Endodermal cell (in vitro differentiated cells): ENCODE results near the gene NCAM1. TPM values are rescaled to one million over a fixed set of nuclear protein-coding genes. Genes with fewer than 3 reads are reported as not detected.

ENCODE experiments used
- DNase-seq: peaks from one replicate; pipeline ENCODE4 v3.0.0-alpha.2; 2017
- H3K27ac ChIP-seq: 2 replicates; pipeline ENCODE4 v1.5.1; 2013; ENCODE audit warnings: mild to moderate bottlenecking, low read depth, low read length, moderate library complexity
- H3K27me3 ChIP-seq: 2 replicates; pipeline ENCODE4 v1.6.1; 2013; ENCODE audit warnings: mild to moderate bottlenecking, low read length, moderate library complexity; ENCODE audit not compliant: insufficient read depth, control insufficient read depth, poor library complexity, severe bottlenecking
- H3K36me3 ChIP-seq: 2 replicates; pipeline ENCODE4 v1.7.0; 2013; ENCODE audit warnings: mild to moderate bottlenecking, low read length, moderate library complexity; ENCODE audit not compliant: control insufficient read depth, insufficient read depth
- H3K4me1 ChIP-seq: one replicate; pipeline ENCODE4 v1.7.0; 2013; ENCODE audit warnings: low read length; ENCODE audit not compliant: control insufficient read depth, insufficient read depth
- H3K4me3 ChIP-seq: 2 replicates; pipeline ENCODE4 v1.5.1; 2013; ENCODE audit warnings: mild to moderate bottlenecking, low read length, moderate library complexity
- H3K9ac ChIP-seq: 2 replicates; pipeline ENCODE4 v1.6.1; 2013; ENCODE audit warnings: mild to moderate bottlenecking, low read length, moderate library complexity; ENCODE audit not compliant: poor library complexity, severe bottlenecking; ENCODE audit errors: extremely low read depth
- H3K9me3 ChIP-seq: 2 replicates; pipeline ENCODE4 v1.6.1; 2013; ENCODE audit warnings: mild to moderate bottlenecking, low read length, moderate library complexity; ENCODE audit not compliant: control insufficient read depth
- H3K27ac Mint-ChIP-seq: 2 replicates; pipeline ENCODE4 v1.8.0; 2020; ENCODE audit warnings: mixed read lengths
- H3K27me3 Mint-ChIP-seq: 2 replicates; pipeline ENCODE4 v1.8.0; 2021; ENCODE audit warnings: mild to moderate bottlenecking, mixed read lengths; ENCODE audit not compliant: insufficient read depth
- H3K36me3 Mint-ChIP-seq: 2 replicates; pipeline ENCODE4 v1.8.0; 2020; ENCODE audit warnings: low read depth, mixed read lengths
- H3K4me1 Mint-ChIP-seq: 2 replicates; pipeline ENCODE4 v1.8.0; 2020; ENCODE audit warnings: mixed read lengths
- H3K4me3 Mint-ChIP-seq: 2 replicates; pipeline ENCODE4 v1.8.0; 2020; ENCODE audit warnings: mild to moderate bottlenecking, moderate library complexity, mixed read lengths
- H3K9me3 Mint-ChIP-seq: 2 replicates; pipeline ENCODE4 v1.8.0; 2020; ENCODE audit warnings: mild to moderate bottlenecking, mixed read lengths
- WGBS, 2 experiments: methylation state at CpG; one replicate each; pipeline versions ENCODE4 v1.1.5 to v1.1.7; 2013; ENCODE audit warnings: missing lambda C conversion rate in 2 of 2, mixed read lengths in 1 of 2; ENCODE audit not compliant: insufficient coverage in 1 of 2, insufficient read length in 1 of 2; 5-methylcytosine and 5-hydroxymethylcytosine counted together
- total RNA-seq, 2 donors: library from RNA; stranded (reverse); fragmentation: NEBNext Ultra II Directional in 1 of 2; extraction: Animal tissue kit (Norgen Biotek cat#: 25700) in 1 of 2; gene quantifications; 2 replicates in 1 of 2; 3 replicates in 1 of 2; pipeline ENCODE4 v1.2.1, GENCODE V29; 2021
- TF ChIP-seq, protein P1 (sequence below): fragments of 200-600 bp; sonication (generic); conservative IDR thresholded peaks from 2 replicates; pipeline ENCODE4 v1.5.0; 2021; ENCODE audit warnings: antibody characterized with exemption, mild to moderate bottlenecking

NCAM1 gene
- total RNA-seq, 2 donors from 2014 or later, result 1.6 to 2.9 TPM

DNA sequence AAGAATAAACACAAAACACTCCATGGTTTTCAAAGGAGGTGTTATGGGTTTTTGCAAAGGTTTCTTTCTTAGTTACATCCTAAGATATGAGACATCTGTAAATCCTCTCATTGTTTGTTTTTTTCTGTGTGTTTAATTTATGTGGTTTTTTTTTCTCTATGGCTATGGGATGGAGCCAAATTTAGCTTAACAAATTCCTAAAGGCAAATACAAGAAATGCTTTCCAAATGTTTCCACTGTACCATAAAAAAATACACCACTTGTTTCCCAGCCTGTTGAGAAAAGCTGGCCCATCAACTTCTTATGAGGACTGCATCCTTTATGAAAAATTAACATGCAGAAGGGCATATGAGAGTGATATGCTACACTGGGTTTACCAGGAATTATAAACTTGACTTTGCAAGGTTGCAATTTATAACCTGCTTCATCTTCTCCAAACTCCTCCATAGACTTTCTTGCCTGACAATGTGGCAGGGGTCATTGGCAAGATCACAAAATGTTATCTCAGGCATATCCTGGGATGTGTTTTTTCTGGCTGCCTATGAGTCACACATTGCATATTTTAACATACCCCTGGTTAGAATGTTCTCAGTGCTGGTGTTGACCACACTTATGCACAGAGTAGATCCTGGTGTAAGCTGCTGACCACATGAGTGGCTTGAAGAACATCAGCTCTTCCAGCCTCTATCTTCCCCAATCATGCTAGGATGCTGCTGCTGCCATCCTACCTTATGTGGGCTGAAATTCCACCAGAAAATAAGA is 215.6 kb downstream of the NCAM1 start:
- Histone ChIP-seq H3K4me1 (peaks cover 13% of the 10 kb centered on the region), H3K9ac (no peak overlapping the region), H3K27ac (no peak overlapping the region), H3K27me3 (no peaks in the 10 kb centered on the region), H3K4me3 (no peak overlapping the region), H3K36me3 (no peaks in the 10 kb centered on the region), H3K9me3 (no peaks in the 10 kb centered on the region)
- TF ChIP-seq, protein P1, sequence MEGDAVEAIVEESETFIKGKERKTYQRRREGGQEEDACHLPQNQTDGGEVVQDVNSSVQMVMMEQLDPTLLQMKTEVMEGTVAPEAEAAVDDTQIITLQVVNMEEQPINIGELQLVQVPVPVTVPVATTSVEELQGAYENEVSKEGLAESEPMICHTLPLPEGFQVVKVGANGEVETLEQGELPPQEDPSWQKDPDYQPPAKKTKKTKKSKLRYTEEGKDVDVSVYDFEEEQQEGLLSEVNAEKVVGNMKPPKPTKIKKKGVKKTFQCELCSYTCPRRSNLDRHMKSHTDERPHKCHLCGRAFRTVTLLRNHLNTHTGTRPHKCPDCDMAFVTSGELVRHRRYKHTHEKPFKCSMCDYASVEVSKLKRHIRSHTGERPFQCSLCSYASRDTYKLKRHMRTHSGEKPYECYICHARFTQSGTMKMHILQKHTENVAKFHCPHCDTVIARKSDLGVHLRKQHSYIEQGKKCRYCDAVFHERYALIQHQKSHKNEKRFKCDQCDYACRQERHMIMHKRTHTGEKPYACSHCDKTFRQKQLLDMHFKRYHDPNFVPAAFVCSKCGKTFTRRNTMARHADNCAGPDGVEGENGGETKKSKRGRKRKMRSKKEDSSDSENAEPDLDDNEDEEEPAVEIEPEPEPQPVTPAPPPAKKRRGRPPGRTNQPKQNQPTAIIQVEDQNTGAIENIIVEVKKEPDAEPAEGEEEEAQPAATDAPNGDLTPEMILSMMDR, result no peak
- peaks cover 24% of the 10 kb centered on the region for H3K4me1 Mint-ChIP-seq
- no peak for DNase-seq
- no peaks in the 10 kb centered on the region for H3K36me3 Mint-ChIP-seq
- H3K4me3 Mint-ChIP-seq, result no peak overlapping the region
- H3K27ac Mint-ChIP-seq, result no peak overlapping the region
- no peaks in the 10 kb centered on the region for H3K27me3 Mint-ChIP-seq
- no peaks in the 10 kb centered on the region for H3K9me3 Mint-ChIP-seq

DNA sequence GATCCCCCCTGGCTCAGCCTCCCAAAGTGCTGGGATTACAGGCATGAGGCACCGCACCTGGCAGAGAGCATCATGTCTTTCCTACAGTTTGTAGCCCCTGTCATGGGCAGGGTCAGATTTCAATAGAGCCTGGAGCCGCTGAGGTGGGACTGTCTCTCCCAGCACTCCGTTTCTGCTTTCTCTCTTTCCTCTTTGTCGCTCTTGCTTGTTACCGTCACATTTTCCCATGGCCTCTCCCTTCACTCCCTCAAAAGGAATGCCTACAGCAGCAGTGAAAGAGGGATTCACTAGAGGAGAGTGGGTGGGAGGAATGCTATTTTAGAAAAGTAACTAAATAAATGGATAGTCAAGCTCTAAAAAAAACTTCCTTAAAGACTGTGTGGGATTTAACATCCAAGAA is 216.5 kb downstream of the NCAM1 start:
- 82 to 88% methylated on average over 1 to 5 of the region's 5 CpGs for WGBS, 2 experiments
- DNase-seq, result no peak
- H3K9me3 Mint-ChIP-seq, result no peaks in the 10 kb centered on the region
- no peaks in the 10 kb centered on the region for H3K36me3 Mint-ChIP-seq
- peaks cover 2% of the 10 kb centered on the region for H3K27me3 Mint-ChIP-seq
- no peak overlapping the region for H3K27ac Mint-ChIP-seq
- TF ChIP-seq, protein P1, result no peak
- H3K4me1 ChIP-seq, result peaks cover 13% of the 10 kb centered on the region
- H3K27ac ChIP-seq, result no peak overlapping the region
- H3K36me3 ChIP-seq, result no peaks in the 10 kb centered on the region
- no peaks in the 10 kb centered on the region for H3K9me3 ChIP-seq
- H3K4me3 ChIP-seq, result no peak overlapping the region
- H3K4me1 Mint-ChIP-seq, result peaks cover 24% of the 10 kb centered on the region
- H3K27me3 ChIP-seq, result no peaks in the 10 kb centered on the region
- H3K4me3 Mint-ChIP-seq, result no peak overlapping the region
- H3K9ac ChIP-seq, result no peak overlapping the region

DNA sequence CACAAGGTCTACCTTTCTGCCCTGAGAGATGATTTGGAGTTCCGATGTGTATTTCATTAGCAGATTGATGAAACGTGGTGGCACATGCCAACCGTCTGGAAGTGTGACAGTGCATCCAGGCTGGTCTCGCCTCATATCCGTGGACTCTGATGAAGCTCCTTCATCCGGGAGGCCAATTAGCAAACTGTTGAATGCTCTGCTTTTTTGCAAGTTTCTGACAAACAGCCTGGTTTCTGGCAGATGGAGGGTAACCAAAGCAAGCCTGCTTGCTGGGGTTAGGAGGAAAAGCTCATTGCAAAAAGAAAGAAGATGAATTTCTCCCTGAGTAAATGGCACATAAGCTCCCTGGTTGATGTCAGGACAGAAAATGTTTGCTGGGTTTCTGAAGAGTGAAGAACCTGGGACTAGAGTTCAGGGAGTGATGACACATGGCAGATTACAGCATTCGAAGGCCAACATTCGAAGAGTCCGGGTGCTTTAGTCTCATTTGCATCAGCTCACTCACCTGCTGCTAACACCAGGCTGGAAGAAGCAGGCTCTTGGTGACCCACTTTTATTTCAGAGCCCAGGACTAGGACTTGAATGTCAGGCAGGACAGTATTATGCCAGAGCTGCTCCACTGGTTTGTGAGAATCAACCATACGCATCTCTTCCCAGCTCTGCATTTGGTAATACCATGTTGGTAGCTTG is 217.3 kb downstream of the NCAM1 start:
- Histone ChIP-seq H3K27ac (no peak overlapping the region), H3K9me3 (no peaks in the 10 kb centered on the region), H3K9ac (no peak overlapping the region), H3K36me3 (no peaks in the 10 kb centered on the region), H3K27me3 (no peaks in the 10 kb centered on the region), H3K4me3 (no peak overlapping the region), H3K4me1 (peaks cover 13% of the 10 kb centered on the region)
- peaks cover 2% of the 10 kb centered on the region for H3K27me3 Mint-ChIP-seq
- peaks cover 24% of the 10 kb centered on the region for H3K4me1 Mint-ChIP-seq
- H3K36me3 Mint-ChIP-seq, result no peaks in the 10 kb centered on the region
- H3K4me3 Mint-ChIP-seq, result no peak overlapping the region
- WGBS, 2 experiments, result 91% methylated on average over 10 of the region's 10 CpGs
- TF ChIP-seq, protein P1, result no peak
- DNase-seq, result no peak
- H3K9me3 Mint-ChIP-seq, result no peaks in the 10 kb centered on the region
- H3K27ac Mint-ChIP-seq, result no peak overlapping the region
